Anterior cingulate cortex (tissue), 58 donors: Measurements from ENCODE around the gene HDGFL1.

Experiments used
- DNase-seq, 58 donors: peaks; one replicate each; lab custom pipeline; 2025; lab: John Stamatoyannopoulos, UW

HDGFL1 gene

DNA sequence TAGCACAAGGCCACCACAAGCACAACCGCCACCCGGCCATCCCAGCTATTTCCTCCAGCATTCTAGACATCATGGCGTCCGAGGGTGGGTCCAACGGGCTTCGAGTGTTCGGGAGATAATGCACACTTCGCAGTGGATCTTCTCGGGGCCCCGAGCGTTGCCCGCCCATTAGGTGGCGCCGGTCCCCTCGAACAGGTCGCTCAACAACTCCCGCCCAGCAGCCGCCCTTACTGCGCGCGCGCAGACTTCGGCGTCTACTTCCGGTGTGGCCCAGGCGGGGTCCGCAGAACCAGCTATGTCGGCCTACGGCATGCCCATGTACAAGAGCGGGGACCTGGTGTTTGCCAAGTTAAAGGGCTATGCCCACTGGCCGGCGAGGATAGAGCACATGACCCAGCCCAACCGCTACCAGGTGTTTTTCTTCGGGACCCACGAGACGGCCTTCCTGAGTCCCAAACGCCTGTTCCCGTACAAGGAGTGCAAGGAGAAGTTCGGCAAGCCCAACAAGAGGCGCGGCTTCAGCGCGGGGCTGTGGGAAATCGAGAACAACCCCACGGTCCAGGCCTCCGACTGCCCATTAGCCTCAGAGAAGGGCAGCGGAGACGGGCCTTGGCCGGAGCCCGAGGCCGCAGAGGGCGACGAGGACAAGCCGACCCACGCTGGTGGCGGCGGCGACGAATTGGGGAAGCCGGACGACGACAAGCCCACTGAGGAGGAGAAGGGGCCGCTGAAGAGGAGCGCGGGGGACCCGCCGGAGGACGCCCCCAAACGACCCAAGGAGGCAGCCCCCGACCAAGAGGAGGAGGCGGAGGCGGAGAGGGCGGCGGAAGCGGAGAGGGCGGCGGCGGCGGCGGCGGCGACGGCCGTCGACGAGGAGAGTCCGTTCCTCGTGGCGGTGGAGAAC is at the start of gene HDGFL1:
Gene HDGFL1 (plus strand): TSS at position 286 of the 904 bp plus-strand sequence. CDS start 10 bp downstream, at position 296.
- no peak for DNase-seq

DNA sequence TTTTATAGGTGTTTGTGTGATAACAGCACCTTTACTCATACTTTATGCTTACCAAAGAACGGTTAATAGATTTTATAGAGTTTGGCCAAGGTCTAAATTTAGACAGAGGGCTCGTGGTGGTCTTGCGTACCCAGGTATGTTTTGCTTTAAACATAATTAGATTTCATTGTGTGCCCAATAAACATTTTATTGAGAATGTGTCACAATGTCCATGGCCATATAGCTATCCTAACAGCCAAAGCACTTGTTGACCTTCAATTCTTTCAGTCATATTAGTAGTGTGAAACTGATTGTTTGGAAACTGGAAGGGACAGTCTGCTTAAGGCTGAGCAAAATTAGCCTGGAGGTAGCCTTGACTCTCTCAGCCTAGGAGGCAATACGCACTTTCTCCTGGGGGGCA is 48.3 kb upstream of the HDGFL1 start:
- no peak for DNase-seq

DNA sequence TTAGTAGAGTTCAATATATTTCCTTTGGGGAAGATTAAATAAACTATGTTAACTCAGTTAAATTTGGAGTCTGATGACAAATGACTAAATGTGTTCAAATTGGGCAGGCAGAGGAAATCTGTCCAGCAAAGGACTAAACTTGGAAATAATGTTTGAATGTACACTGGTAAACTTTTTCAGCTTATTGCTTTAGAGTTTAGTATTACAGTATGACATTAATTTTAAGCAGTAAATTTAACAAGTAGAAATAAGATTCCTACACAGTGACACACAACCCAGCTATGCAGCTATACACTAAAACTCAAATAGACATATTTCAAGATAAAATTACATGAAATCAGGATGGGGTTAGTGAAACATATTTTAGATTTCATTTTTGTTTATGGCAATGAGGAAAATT is 42.6 kb upstream of the HDGFL1 start:
- no peak for DNase-seq

DNA sequence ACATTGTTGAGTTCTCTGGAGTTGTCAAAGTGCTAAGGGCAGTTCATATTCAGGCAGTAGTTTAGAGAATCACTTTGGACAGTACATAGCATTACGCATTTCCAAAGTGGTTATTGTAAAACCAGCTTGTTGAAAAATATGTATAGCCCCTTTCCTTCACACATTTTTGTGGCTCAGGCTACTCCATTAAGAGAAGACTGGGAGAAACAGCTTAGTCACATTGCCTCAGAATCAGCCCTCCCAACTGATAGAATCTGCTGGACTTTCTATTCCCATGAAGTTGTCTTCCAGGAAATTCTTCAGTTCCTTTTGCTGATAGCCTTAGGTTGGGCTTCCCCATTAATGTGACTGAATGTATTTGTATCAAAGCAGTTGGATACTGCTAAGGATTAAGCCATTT is 39.5 kb upstream of the HDGFL1 start:
- DNase-seq, result no peak

DNA sequence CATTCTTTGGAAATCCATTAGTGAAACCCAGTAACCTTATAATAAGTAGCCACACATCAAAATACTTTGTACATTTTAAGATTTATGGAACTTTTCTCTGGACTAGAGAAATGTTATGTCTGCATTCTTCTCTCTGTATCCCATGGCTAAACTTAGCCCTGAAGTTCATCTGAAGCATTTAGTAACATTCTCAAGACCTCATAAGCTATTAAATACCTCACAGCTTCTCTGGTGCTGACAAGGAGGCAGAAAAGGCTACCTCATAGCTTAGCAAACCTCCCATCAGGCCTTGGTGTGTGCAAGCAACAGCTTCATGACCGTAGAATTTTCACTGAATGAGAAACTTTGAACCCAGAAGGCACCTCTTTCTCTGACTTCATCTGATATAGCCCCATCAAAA is 38.9 kb upstream of the HDGFL1 start:
- DNase-seq, result no peak

DNA sequence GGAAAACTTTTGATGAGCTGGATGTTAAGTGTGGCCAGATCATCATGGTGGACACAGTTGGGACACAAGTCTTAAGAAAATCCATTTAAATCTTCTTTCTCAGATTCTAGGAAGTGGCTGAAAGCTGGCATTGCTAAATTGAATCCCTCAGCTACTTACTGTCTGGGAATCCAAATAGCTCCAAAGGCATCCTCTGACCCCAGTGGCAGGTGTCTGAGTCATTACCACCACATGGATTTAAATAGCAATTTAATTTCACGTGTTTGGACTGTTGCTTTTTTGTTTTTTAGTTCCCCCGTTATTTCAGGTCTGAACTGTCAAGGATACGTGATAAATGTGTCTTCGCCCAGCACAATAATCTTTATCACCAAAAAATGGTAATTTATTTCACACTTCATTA is 33.2 kb upstream of the HDGFL1 start:
- DNase-seq, result no peak

DNA sequence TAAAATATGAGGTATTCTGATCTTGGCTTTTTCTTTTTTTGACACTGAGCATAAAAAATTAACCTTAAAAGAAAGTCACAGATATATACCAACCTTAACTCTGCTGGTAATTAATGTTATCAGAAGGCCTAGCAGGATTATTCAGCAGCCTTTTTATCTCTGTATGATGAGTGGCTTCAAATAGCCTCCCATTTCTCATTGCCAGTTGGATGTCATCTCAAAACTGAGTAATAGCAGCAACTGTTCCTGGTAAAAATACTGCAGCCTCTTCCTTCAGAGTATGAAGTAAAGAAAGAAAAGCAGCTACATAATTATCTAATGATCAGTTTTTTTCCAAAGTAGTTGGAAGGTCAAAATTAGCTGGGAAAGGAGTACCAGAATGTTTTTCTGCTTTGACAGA is 24.9 kb upstream of the HDGFL1 start:
- no peak for DNase-seq

DNA sequence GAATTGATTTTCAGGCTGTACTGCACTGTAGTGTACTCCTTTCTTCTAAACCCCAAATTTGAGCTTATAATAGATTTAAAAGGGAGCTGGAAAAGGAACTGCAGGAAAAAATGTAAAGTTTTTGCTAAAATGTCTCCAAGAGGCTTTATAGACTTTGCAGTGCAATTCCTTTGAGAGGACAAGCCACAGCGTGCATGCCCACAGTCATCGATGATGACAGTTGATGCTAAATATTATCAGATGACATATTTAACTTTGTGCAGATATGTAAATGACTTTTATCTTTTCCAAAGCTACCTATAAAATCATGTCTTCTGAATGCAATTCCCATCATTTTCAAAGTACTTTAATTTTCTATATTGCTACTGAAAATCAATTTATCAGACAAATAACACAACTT is 24.3 kb upstream of the HDGFL1 start:
- DNase-seq, result no peak

DNA sequence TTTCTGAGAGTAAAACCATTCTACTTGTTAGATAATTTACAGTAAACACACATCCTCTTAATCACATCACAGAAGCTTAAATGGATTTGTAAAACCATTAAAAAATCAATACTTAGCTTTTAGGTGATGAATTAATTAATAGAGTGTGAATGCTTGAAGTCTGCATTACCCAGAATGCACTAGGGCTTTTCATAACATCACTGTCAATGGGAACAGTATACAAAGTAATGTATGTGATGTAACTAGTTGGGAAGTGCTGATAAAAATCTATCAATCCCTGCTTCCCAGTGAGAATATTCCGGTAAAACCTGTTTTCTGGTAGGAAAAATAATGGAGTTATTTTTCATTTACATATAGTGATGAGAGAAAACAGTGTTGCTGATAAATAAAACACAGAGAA is 23.1 kb upstream of the HDGFL1 start:
- DNase-seq, result no peak

DNA sequence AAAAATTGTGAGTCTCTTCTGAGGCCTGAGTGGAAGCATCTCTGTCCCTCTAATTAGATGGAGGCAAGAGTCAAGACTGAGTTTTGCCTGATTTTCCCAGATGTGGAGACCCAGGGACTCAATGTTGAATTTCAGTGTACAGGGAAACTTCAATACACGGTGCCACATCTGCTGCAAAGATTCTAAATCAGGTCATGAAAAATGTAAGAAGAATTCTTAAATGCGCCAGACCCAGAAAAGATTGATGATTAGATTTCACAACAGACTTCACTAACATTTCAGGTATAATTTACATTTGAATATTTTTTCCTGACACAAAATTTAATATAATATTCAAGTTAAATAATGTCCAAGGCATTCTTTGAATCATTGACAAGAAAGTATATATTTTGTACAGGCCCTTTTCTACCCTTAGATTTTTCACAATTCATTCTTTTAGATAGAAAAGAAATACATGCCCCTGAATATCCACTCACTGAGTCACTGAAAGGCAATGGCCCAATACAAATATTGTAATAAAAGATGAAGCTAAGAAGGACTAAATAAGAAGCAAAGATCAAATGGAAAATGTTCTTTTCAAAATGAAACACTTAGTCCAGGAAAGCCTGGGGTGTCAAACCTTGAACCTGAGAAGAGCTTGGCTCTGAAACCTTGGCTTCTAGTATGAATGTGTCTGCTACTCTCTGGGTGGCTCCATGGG is 18.2 kb upstream of the HDGFL1 start:
- no peak for DNase-seq

DNA sequence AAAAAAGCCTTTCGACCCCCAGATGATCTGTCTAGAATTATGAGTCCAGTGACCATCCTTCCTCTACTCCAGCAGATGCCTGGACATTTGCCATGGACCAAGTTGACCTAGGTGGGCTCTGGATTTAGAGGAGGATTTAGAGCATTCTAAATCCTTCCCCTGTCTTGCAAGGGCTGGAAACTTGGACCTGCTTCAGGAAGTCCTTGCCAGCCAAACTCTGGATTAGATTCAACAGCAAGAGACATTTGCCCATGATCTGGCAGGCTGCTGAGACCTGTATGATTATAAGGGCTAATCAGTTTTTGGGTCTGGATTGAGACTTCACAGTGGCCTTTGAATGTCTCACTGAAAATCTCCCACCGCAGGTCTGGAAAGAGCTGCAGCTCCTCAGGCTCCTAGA is 13.1 kb upstream of the HDGFL1 start:
- no peak for DNase-seq

DNA sequence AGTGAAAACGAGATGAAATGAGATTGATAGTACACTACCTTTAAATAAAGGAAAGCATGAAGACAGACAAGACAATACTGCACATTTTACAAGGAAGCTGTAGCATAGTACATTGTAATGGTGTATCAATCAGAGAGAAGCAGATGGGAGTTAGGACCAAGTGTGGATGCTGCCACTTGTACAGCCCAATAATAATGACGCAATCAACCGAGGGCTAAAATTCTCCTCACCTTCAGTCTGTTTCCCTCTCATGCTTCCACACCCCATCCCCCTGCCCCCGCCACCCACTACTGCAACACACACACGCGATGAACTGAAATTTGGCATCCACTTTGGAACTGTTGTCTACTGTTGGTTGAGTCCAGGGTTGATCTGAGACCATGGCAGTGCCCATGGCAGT is 12.4 kb upstream of the HDGFL1 start:
- no peak for DNase-seq

DNA sequence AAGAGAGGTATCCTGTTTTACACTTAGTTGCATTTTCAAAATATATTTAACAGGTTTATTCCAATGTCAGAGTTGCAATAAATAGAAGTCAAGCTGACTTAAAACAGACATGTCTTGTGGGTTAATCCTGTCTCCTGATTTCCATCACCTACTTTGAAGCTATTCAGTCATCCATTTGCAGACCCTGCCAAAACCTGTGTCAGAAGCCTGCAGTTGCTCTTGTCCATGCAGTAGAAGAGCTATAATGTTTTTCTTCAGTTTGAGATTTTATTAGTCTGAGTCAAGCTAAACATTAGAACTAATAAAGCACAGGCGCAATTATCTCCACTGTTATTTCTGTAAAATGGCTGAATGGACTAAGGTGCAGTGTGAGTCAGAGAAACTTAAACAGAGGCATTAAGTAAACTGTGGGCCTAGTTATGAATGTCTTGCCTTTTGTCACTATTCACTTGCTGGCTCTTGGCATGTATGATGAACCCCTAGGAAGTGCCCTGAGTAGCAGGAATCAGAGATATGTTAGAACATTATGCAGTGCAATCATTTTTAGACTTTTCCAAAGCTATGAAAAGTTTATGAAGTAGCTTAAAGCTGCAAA is 11.0 kb upstream of the HDGFL1 start:
- DNase-seq, result no peak

DNA sequence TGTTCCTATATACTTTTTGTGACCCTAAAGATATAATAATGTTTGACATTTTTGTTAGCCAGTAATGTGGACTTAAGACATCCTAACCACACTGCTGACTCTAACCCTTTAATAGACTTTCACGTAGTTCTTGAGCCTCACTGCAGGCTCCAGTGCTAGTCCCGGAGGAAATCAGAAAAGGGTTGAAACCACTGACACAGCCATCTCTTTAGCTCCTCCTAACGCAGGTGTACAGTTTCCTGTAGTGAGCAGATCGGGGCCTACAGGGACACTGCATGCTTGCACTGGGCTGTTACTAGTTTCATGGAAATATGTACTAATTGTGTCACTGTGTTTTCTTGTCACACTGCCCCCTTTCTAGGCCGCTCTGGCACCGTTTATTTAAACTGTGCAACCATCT is 512 bp upstream of the HDGFL1 start:
- no peak for DNase-seq

DNA sequence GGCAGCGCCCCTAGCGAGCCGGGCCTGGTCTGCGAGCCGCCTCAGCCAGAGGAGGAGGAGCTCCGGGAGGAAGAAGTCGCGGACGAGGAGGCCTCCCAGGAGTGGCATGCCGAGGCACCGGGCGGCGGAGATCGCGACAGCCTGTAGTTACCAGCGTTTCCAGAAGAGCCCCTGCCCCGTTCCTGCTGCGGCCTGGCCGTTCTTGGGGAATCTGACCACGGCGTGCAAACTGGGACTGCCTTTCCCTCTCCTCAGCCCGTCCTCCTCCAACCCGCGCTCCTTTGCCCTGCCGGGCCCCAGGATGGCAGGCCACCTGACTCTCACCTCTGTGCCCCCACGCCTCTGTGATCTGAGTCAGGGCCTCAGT is 802 bp downstream of the HDGFL1 start:
- DNase-seq, result no peak

DNA sequence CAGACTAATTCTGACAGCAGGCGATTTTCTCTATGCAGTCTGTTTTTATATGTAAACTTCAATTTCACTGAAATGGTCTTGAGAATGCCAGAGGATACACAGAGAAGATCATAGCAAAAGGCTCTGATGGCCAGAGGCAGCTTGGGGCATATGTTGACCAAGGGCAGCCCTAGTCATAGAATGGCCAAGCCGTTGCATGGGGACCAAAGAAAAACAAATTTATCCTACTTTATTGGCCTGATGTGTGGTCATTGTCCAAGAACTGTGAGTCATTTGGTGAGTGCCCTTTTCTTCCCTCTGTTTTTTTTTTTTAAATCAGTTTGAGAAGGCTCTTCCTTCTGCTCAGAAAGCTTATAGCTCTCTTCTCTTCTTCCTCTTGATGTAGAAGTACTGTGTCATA is 5.8 kb downstream of the HDGFL1 start:
- DNase-seq, result no peak

DNA sequence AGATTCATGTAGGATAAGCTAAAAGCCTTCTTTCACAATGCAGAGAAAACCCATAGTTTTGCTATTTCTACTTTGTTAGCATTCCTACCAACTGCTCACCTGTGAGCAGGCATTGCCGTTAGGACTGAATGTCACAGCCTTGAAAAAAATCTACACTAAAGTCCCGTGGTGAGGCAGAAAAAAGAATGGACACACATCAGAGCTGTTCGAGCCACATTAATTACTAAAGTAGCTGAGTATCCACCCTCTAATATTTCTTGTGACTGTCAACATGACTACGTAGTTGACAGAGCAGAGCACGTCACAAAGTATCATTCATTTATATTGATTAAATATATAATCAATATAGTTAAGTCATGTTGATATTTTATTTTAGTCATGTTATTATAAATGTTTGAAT is 10.1 kb downstream of the HDGFL1 start:
- no peak for DNase-seq

DNA sequence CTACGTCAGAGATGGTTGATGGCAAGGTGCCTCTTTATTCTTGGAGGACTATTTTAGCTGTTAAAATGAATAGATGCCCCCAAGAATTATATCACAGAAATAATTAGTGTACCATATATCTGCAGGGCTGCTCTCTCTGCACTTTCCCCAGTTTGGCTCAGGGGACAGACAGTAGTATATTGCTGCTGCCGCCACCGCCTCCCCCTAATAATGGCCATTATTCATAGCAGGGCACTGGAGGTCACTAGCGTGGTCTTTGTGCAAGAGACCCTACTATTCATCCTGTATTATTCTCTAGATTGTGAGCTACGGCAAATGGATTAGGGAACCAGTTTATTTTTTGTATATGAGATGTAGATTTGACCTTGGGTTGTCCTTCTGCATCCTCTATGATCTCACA is 11.0 kb downstream of the HDGFL1 start:
- no peak for DNase-seq

DNA sequence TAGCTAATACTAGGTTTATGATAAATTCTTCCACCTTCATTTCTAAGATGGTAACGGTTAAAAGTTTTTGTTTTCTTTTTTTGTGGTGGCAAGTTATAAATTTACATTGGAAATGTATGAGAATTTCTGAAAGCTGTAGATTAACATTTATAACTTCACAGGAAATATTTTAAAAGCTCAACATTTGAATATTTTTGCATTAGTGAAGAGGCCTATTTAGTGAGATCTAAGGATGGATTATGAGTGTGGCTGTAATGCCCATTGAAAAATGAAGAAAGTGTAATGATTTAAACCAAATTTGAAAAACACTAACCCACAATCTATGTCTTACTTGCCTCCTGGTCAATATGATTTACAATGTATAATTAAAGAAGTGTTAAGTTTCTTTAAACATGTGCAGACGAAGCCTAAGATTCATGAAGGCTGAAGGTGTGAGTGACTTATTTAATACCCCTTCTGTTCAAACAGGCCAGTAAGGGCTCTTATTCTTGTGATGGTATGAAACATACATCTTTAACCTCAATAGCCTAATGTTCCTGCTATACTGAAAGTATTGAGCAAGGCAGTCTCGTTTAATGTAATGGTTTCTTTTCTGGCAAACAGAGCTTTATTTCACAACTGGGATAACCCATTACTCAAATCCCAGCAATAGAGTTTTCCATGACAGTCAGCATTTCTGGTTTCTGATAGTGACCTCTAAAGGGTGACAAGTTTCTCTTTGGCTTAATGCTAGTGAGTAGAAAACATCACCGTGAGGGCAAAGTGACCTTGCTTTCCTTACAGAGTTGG is 13.2 kb downstream of the HDGFL1 start:
- no peak for DNase-seq

DNA sequence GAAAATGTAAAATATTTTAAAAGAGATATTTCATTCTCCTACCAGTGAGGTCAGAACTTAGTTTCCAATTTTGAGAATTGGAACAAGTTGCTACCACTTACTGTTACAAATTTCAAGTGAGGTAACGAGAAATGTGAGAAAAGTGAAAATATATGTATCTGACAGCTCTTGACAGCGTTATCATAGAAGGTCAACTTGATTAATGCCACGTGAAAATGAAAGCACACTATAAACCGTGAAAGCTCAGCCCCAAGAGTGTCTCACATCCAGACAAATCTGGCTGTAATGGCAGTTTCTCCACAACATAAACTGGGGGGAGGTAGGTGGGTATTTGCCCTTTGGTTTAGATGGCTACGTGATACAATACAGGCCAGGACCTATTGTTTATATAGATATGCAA is 13.9 kb downstream of the HDGFL1 start:
- no peak for DNase-seq

DNA sequence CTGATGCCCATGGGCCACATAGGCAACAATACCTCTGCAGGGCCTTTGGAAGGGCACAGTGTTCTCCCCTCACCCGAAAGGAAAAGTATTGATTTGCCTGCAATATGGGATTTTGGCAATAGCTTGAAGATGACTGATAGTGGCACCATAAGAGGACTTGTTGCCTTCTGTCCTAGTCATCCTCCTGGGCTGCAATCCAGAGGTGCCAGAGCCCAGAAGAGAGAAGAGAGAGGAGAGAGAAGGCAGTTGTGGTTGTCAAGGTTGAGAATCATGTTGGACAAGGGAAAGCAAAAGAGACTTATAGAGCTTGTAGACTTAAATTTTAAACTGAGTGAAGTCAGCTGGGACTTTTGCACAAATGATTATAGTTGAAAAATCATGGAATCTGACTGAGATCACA is 14.6 kb downstream of the HDGFL1 start:
- DNase-seq, result no peak
